Endothelial cell of umbilical vein (primary cell): ENCODE measurements around the gene SP6. TPM values are rescaled to one million over a fixed set of nuclear protein-coding genes. Genes with fewer than 3 reads are reported as not detected.

ENCODE experiments used
- BruUV-seq: library from RNA; stranded (reverse); fragments of 400-500 nt; replicated peaks from 2 replicates; lab custom pipeline; 2021; lab: Mats Ljungman, UMichigan
- CTCF ChIA-PET: fragments of 300-600, 350-600 bp; sonication (Branson Sonifier 250); formaldehyde crosslinking; loops from one replicate; lab custom pipeline; 2021; ENCODE audit warnings: antibody characterized with exemption, inconsistent platforms; lab: Charles Lee
- POLR2A ChIA-PET: fragments of 300-600, 350-600 bp; sonication (Branson Sonifier 250); formaldehyde crosslinking; loops from one replicate; lab custom pipeline; 2021; ENCODE audit warnings: antibody characterized with exemption, inconsistent platforms; lab: Charles Lee
- DNase-seq: peaks from one replicate; pipeline ENCODE4 v3.0.0-alpha.2; 2011; ENCODE audit warnings: low read depth, low spot score
- FAIRE-seq: peaks from 2 replicates; lab custom pipeline; 2011; peaks lifted over from hg19 to GRCh38; lab: Jason Lieb, UNC
- H2AFZ ChIP-seq: 2 replicates; pipeline ENCODE4 v1.6.0; 2012; ENCODE audit warnings: low read depth, low read length, control low read depth, inconsistent platforms
- H3K27ac ChIP-seq: 2 replicates; pipeline ENCODE4 v1.5.1; 2011; ENCODE audit warnings: low read depth, mild to moderate bottlenecking, control low read depth, low read length, moderate library complexity; ENCODE audit not compliant: insufficient read depth
- H3K27me3 ChIP-seq, 2 experiments: 2 replicates each; pipeline versions ENCODE4 v1.6.0 to v1.6.1; 2011; ENCODE audit warnings: low read length in 2 of 2, mixed read lengths in 1 of 2; ENCODE audit not compliant: control insufficient read depth in 2 of 2, insufficient read depth in 2 of 2
- H3K36me3 ChIP-seq, 2 experiments: 2 replicates in 1 of 2; 3 replicates in 1 of 2; pipeline ENCODE4 v1.5.1; 2011; ENCODE audit warnings: low read length in 2 of 2, mild to moderate bottlenecking in 1 of 2, moderate library complexity in 1 of 2; ENCODE audit not compliant: control insufficient read depth in 2 of 2, insufficient read depth in 2 of 2; ENCODE audit errors: extremely low read depth in 1 of 2
- H3K4me1 ChIP-seq: 3 replicates; pipeline ENCODE4 v1.5.1; 2011; ENCODE audit warnings: mild to moderate bottlenecking, low read length; ENCODE audit not compliant: control insufficient read depth, insufficient read depth; ENCODE audit errors: extremely low read depth
- H3K4me2 ChIP-seq: 2 replicates; pipeline ENCODE4 v1.6.1; 2011; ENCODE audit warnings: low read length, control low read depth, mixed read lengths; ENCODE audit not compliant: insufficient read depth
- H3K4me3 ChIP-seq, 3 experiments: fragments of 200-600 bp in 1 of 3; sonication (generic), shearing (Covaris generic) in 1 of 3; replicated peaks in 1 of 3; 2 replicates each; pipeline ENCODE4 v1.5.1; 2011 to 2016; ENCODE audit warnings: control low read depth in 3 of 3, low read length in 3 of 3, mild to moderate bottlenecking in 2 of 3, inconsistent platforms in 1 of 3, low read depth in 1 of 3, moderate library complexity in 1 of 3; ENCODE audit not compliant: insufficient read depth in 1 of 3
- H3K79me2 ChIP-seq: 2 replicates; pipeline ENCODE4 v1.6.0; 2012; ENCODE audit warnings: low read length, inconsistent platforms; ENCODE audit not compliant: control insufficient read depth, insufficient read depth
- H3K9ac ChIP-seq: replicated peaks from 2 replicates; pipeline ENCODE3; 2011; ENCODE audit warnings: low read length, control low read depth; ENCODE audit not compliant: insufficient read depth; ENCODE audit errors: extremely low read depth
- H3K9me1 ChIP-seq: replicated peaks from 3 replicates; pipeline ENCODE4 v1.6.0; 2011; ENCODE audit warnings: mild to moderate bottlenecking, low read length; ENCODE audit not compliant: control insufficient read depth, insufficient read depth; ENCODE audit errors: extremely low read depth
- H3K9me3 ChIP-seq: replicated peaks from 2 replicates; pipeline ENCODE4 v1.5.1; 2012; ENCODE audit warnings: low read length, inconsistent platforms; ENCODE audit not compliant: control insufficient read depth, insufficient read depth
- H4K20me1 ChIP-seq: replicated peaks from 2 replicates; pipeline ENCODE3; 2011; ENCODE audit warnings: mild to moderate bottlenecking, low read length; ENCODE audit not compliant: control insufficient read depth, insufficient read depth; ENCODE audit errors: extremely low read depth
- CTCF ChIP-seq, 2 donors: IDR thresholded peaks; 1 replicate in 1 of 2; 2 replicates in 1 of 2; pipeline ENCODE4 v1.5.1; 2011; ENCODE audit warnings: low read length in 2 of 2, mild to moderate bottlenecking in 2 of 2, moderate library complexity in 2 of 2, control low read depth in 1 of 2, inconsistent platforms in 1 of 2, low read depth in 1 of 2; ENCODE audit not compliant: insufficient read depth in 1 of 2; ENCODE audit errors: extremely low read depth in 1 of 2
- EZH2 ChIP-seq: IDR thresholded peaks from 2 replicates; pipeline ENCODE4 v1.6.1; 2012; ENCODE audit warnings: borderline replicate concordance, low read depth, mild to moderate bottlenecking, moderate library complexity, low read length, inconsistent platforms; ENCODE audit not compliant: severe bottlenecking
- FOS ChIP-seq: IDR thresholded peaks from 2 replicates; pipeline ENCODE4 v1.6.1; 2011; ENCODE audit warnings: mild to moderate bottlenecking, low read length, moderate library complexity, borderline replicate concordance; ENCODE audit not compliant: insufficient read depth
- GATA2 ChIP-seq: IDR thresholded peaks from 2 replicates; pipeline ENCODE4 v1.7.0; 2011; ENCODE audit warnings: low read depth, mild to moderate bottlenecking, moderate library complexity, mixed read lengths, low read length; ENCODE audit not compliant: insufficient read length, insufficient read depth
- JUN ChIP-seq: IDR thresholded peaks from 2 replicates; pipeline ENCODE4 v1.6.1; 2011; ENCODE audit warnings: borderline replicate concordance, low read depth; ENCODE audit not compliant: insufficient read length, insufficient read depth
- MAX ChIP-seq: IDR thresholded peaks from 2 replicates; pipeline ENCODE4 v1.6.1; 2011; ENCODE audit not compliant: insufficient read depth, insufficient read length
- MYC ChIP-seq: IDR thresholded peaks from one replicate; pipeline ENCODE4 v1.6.1; 2011; ENCODE audit warnings: mild to moderate bottlenecking, low read depth, low read length
- POLR2A ChIP-seq: IDR thresholded peaks from 2 replicates; pipeline ENCODE4 v1.6.1; 2012; ENCODE audit warnings: low read depth, mild to moderate bottlenecking, control low read depth, low read length
- POLR2AphosphoS5 ChIP-seq: IDR thresholded peaks from 2 replicates; pipeline ENCODE4 v1.6.1; 2012; ENCODE audit warnings: low read depth, mild to moderate bottlenecking, control low read depth, low read length, moderate library complexity; ENCODE audit not compliant: insufficient read depth
- dilution Hi-C: fragments of 300-500 bp; cut with MboI; formaldehyde crosslinking; loops from one replicate; pipeline ENCODE4 v1.15.0; 2019; ENCODE audit warnings: low sequenced_read_pairs; ENCODE audit not compliant: extremely low pct_ligation_motif_present
- intact Hi-C: fragments of 100-400 bp; cut with micrococcal nuclease; formaldehyde crosslinking; loops from one replicate; pipeline ENCODE4 v1.10.0; 2022
- polyA plus RNA-seq, 4 experiments: library from polyadenylated mRNA; depleted of rRNA in 3 of 4; stranded (reverse) in 3 of 4; unstranded in 1 of 4; fragments of >200 nt; gene quantifications; 2 replicates each; pipeline versions ENCODE4 v1.2.1 to v1.2.3, GENCODE V29; 2011 to 2012; ENCODE audit warnings: missing spikeins in 1 of 4
- total RNA-seq: library from RNA; stranded (reverse); gene quantifications from 2 replicates; pipeline ENCODE4 v1.2.3, GENCODE V29; 2021

Gene SP6
- total and polyA plus RNA-seq, 2 donors (not counting 3 experiments of a cell fraction or from before 2014, with no cell fraction given), result 0.11 to 1.3 TPM

- Histone ChIP-seq H4K20me1 (no peaks in the 10 kb centered on the region), H3K4me1 (no peaks in the 10 kb centered on the region), H3K9ac (no peak overlapping the region), H2AFZ (no peak overlapping the region), H3K4me3 (no peak overlapping the region), H3K4me2 (no peak overlapping the region), H3K27ac (no peak overlapping the region), H3K27me3 (peaks cover 0 to 2% of the 10 kb centered on the region in 2 experiments), H3K9me1 (no peaks in the 10 kb centered on the region), H3K36me3 (peaks cover 0 to 12% of the 10 kb centered on the region in 2 experiments), H3K9me3 (no peaks in the 10 kb centered on the region), H3K79me2 (no peaks in the 10 kb centered on the region)
- POLR2A ChIA-PET, result no interaction called here
- CTCF ChIA-PET, result interaction anchor here (1.0 to 2.2 kb wide), 2 partner anchors 25 to 30 kb away, joined by 3 to 10 read pairs; no protein-coding TSS in a partner anchor
- no peak for TF ChIP-seq MAX
- no peak for TF ChIP-seq FOS
- TF ChIP-seq GATA2, result no peak
- TF ChIP-seq EZH2, result no peak
- TF ChIP-seq POLR2AphosphoS5, result no peak
- no peak for TF ChIP-seq CTCF (IDR thresholded peaks at IDR 0.05; ENCODE audit: extremely low read depth in 1 of 2, insufficient read depth in 1 of 2, low read depth in 1 of 2, low read length in 2 of 2)
- TF ChIP-seq JUN, result no peak
- no peak for TF ChIP-seq POLR2A
- no peak for TF ChIP-seq MYC
- BruUV-seq, result no TSS peak
- DNase-seq (no peak), FAIRE-seq (no peak)
- dilution Hi-C loops (no loop called here), intact Hi-C loops (loop anchor here (5.0 kb wide), 1 partner anchor 141 kb away; no protein-coding TSS in a partner anchor)
Observed at GRCh38 chr17:47803201-47803600, 47.8 kb downstream of the SP6 start.
